Dendritic cell treated with granulocyte-macrophage colony-stimulating factor and Interleukin-4, amounts not matched to agents 40 ng/mL and 50 ng/mL, for 4 days (primary cell): ENCODE measurements around the gene TMEM255B.

Experiments used
- H3K27ac Mint-ChIP-seq: one replicate; pipeline ENCODE4 v1.8.0; 2022; ENCODE audit warnings: mild to moderate bottlenecking, mixed read lengths
- H3K27me3 Mint-ChIP-seq: one replicate; pipeline ENCODE4 v1.8.0; 2022; ENCODE audit warnings: mild to moderate bottlenecking, mixed read lengths
- H3K36me3 Mint-ChIP-seq: one replicate; pipeline ENCODE4 v1.8.0; 2022; ENCODE audit warnings: low read depth, mixed read lengths
- H3K4me1 Mint-ChIP-seq: one replicate; pipeline ENCODE4 v1.8.0; 2022; ENCODE audit warnings: low read depth, mixed read lengths
- H3K4me3 Mint-ChIP-seq: one replicate; pipeline ENCODE4 v1.8.0; 2022; ENCODE audit warnings: mild to moderate bottlenecking, moderate library complexity, mixed read lengths
- H3K9me3 Mint-ChIP-seq: one replicate; pipeline ENCODE4 v1.8.0; 2022; ENCODE audit warnings: mixed read lengths
- intact Hi-C: fragments of 100-400 bp; cut with micrococcal nuclease; formaldehyde crosslinking; loops from one replicate; pipeline ENCODE4 v1.15.0; 2022

TMEM255B gene

DNA sequence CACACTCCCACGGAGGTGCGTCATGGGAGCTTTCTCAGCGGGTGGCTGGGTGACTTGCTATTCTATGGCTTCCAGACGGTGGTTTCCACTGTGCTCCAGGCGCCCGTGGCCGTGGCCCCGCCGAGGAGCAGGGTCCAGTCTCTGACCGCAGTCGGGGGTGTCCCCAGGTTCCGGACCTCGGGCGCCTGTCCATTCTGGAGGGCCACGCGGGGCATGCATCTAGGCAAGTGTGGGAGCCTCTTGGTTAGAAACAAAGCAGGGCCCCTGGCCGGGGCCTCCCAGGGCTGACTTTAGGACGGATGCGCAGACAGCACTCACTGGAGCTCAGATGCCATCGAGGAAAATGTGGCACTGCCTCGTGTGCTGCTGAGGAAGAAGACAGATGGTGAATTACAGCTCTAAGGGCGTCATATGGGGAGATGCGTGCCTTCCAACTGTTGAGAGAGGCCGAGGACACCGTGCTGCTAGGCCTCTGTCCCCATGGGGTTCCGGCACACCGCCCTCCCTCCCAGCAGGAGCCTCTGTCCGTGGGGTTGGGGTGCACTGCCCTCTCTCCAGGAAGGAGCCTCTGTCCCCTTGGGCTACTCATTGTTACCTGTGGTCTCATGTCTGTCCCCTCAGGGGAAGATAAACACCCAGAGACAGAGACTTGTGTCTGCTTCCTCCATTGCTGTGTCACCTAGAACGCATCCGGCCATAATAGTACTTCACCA lies 38.1 kb downstream of the TMEM255B start:
- H3K27ac Mint-ChIP-seq: no peak overlapping the region
- H3K4me3 Mint-ChIP-seq: no peak overlapping the region
- H3K9me3 Mint-ChIP-seq: no peaks in the 10 kb centered on the region
- H3K4me1 Mint-ChIP-seq: no peaks in the 10 kb centered on the region
- intact Hi-C loops: no loop called here
- no peaks in the 10 kb centered on the region for H3K36me3 Mint-ChIP-seq
- peaks cover 1% of the 10 kb centered on the region for H3K27me3 Mint-ChIP-seq

DNA sequence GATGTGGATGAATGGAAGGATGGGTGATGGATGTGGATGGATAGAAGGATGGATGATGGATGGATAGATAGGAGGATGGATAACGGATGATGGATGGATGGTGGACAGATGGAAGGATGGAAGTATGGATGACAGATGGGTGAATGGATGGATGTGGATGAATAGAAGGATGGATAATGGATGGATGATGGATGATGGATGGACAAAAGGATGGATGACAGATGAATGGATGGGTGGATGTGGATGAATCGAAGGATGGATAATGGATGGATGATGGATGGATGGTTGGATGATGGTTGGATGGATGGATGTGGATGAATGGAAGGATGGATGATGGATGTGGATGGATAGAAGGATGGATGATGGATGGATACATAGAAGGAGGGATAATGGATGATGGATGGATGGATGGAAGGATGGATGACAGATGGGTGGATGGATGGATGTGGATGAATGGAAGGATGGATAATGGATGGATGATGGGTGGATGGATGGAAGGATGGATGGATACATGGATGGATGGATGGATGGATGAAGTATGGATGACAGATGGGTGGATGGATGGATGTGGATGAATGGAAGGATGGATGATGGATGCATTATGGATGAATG lies 39.3 kb downstream of the TMEM255B start:
- Mint-ChIP-seq H3K4me3 (no peak overlapping the region), H3K4me1 (no peaks in the 10 kb centered on the region), H3K27ac (no peak overlapping the region), H3K9me3 (no peaks in the 10 kb centered on the region), H3K27me3 (peaks cover 5% of the 10 kb centered on the region), H3K36me3 (no peaks in the 10 kb centered on the region)
- intact Hi-C loops: no loop called here

DNA sequence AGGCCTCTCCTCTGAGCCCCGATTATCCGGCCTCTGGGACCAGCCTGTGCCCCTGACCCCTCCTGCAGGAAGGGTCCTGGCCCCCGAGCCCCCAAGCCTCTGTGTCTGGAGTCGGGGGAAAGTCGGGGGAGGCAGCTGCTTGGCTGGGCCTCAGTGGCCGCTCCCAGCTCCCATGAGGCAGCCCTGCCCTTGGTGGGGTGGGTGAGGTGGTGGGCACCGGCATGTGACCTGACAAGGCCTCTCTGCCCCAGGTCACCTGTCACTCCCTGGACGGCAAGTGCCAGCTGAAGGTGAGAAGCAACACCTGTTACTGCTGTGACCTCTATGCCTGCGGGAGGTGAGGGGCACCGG lies 41.5 kb downstream of the TMEM255B start:
- intact Hi-C loops: no loop called here
- Mint-ChIP-seq H3K4me1 (no peaks in the 10 kb centered on the region), H3K27me3 (peaks cover 11% of the 10 kb centered on the region), H3K4me3 (no peak overlapping the region), H3K9me3 (peaks cover 2% of the 10 kb centered on the region), H3K36me3 (no peaks in the 10 kb centered on the region), H3K27ac (no peak overlapping the region)

DNA sequence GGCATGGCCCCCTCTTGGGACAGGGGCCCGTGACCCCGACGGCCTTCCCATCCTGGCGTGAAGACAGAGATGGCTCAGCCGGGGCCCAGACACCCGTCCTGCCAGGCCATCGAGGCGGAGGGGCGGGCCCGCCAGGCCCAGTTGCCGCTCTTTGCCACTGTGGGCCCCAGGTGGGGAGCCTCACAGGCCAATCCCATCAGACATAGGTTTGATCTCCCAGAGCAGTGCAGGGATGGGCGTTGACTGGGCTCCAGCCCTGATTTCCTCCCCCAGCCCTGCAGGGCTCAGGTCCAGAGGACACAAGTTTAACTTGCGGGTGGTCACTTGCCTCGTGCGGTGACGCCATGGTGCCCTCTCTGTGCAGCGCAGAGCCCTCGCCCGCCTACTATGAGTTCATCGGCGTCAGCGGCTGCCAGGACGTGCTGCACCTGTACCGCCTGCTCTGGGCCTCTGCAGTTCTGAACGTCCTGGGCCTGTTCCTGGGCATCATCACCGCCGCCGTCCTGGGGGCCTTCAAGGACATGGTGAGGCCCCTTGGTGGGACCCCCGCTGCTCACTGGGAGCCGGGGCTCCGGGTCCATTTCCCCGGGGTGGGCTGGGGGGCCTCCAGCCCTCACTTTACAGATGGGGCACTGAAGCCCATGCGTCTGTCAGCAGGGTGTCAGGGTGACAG lies 42.4 kb downstream of the TMEM255B start:
- Mint-ChIP-seq H3K27ac (no peak overlapping the region), H3K36me3 (no peaks in the 10 kb centered on the region), H3K4me1 (no peaks in the 10 kb centered on the region), H3K27me3 (peaks cover 11% of the 10 kb centered on the region), H3K9me3 (peaks cover 11% of the 10 kb centered on the region), H3K4me3 (no peak overlapping the region)
- intact Hi-C loops: no loop called here

DNA sequence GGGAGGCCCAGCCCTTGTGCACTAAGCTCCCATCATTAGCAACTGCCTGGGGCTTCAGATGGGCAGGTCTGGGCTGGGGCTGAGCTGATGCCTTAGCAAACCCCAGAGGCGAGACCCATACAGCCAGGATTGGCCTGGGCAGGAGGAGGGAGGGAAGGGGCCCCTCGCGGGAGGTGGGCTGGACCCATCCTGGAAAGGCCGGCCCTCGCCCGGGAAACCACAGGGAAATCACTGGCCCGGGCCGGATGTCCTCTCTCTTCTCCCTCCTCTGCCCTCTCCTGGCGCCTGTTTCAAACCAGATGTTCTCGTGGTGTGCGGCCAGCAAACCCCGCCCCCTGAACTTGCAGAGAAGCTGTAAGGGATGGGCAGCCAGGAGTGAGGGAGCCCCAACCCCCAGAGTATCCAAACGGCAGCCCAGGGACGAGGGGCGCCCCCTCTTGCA lies 43.1 kb downstream of the TMEM255B start:
- no peaks in the 10 kb centered on the region for H3K4me1 Mint-ChIP-seq
- no peak overlapping the region for H3K27ac Mint-ChIP-seq
- no peaks in the 10 kb centered on the region for H3K36me3 Mint-ChIP-seq
- peaks cover 11% of the 10 kb centered on the region for H3K9me3 Mint-ChIP-seq
- H3K27me3 Mint-ChIP-seq: peaks cover 10% of the 10 kb centered on the region
- intact Hi-C loops: no loop called here
- no peak overlapping the region for H3K4me3 Mint-ChIP-seq

DNA sequence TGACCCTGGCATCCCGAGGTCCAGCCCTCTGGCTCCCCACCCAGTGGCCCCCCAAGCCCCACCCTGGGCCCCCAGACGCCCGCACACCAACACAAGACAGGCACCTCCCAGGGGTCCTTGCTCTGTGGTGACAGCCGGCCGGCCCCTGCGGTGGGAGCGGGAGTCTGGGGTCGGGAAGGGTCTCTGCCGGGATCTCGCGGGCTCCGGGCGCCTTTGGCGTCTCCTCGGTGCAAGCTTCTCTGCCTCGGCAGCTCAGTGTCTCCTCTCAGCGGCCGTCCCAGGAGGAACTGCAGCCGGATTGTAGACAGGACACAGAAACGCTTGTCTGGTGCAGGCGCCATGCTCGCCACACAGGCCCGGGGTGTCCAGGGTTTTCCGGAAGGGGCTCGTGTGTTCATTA lies 43.7 kb downstream of the TMEM255B start:
- H3K36me3 Mint-ChIP-seq: no peaks in the 10 kb centered on the region
- peaks cover 9% of the 10 kb centered on the region for H3K27me3 Mint-ChIP-seq
- intact Hi-C loops: no loop called here
- H3K9me3 Mint-ChIP-seq: peaks cover 14% of the 10 kb centered on the region
- H3K4me3 Mint-ChIP-seq: no peak overlapping the region
- no peak overlapping the region for H3K27ac Mint-ChIP-seq
- H3K4me1 Mint-ChIP-seq: no peaks in the 10 kb centered on the region

DNA sequence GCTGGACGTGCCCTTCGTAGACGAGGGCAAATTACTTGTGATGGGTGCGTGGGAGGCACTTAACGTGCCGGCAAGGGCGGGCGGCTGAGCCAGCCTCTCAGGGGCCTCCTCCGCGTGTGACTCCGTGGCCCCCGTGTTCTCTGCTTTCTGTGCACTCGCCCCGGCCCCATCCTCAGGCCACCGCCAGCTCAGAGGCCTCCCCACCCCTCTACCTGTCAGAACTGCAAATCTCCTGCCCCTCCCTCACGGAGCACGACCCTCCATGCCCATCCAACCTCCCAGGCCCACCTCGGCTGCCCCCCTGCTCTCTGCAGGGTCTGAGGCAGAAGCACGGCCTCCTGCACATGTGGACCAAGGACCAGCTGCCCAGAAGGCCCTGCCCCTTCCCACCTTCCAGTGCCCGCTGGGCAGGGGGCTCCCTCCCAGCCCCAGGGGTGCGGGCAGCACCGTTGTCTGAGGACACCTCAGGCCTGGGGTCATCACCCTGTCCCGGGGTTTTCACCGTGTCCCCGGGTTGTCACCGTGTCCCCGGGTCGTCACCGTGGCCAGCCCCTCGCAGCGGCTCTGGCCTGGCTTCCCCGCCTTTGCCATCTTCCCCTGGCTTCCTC lies 44.5 kb downstream of the TMEM255B start:
- intact Hi-C loops: no loop called here
- Mint-ChIP-seq H3K36me3 (no peaks in the 10 kb centered on the region), H3K27ac (no peak overlapping the region), H3K27me3 (peaks cover 9% of the 10 kb centered on the region), H3K9me3 (peaks cover 22% of the 10 kb centered on the region), H3K4me3 (no peak overlapping the region), H3K4me1 (no peaks in the 10 kb centered on the region)

DNA sequence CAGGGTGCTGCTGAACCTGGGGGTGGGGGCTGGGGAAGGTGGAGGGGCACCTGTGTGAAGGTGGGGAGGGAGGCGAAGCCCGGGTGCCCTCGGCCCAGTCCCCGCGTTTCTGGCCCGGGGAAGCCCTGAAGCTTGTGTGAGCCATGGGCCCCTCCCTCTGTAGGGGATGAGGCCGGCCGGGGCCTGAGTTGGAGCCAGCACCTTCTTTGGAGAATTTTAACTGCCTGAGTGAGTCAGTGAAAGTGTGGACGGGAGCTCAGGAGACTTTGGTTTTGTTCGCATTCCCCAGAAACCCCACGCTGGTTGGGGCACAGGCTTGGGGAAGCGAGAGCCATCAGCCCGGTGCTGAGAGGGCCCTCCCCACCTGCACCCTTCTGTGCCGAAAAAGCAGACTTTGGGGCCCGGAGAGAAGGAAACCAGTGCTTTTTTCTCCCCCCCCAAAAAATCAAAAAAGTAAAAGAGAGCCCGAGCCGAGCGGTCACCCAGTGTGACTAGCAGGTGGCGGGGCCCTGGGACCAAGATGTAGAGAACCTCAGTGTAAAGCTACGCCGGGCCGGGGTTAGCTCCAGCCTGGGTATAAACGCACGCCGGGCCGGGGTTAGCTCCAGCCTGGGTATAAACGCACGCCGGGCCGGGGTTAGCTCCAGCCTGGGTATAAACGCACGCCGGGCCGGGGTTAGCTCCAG lies 45.1 kb downstream of the TMEM255B start:
- H3K27me3 Mint-ChIP-seq: peaks cover 9% of the 10 kb centered on the region
- no peak overlapping the region for H3K4me3 Mint-ChIP-seq
- no peaks in the 10 kb centered on the region for H3K36me3 Mint-ChIP-seq
- intact Hi-C loops: no loop called here
- H3K4me1 Mint-ChIP-seq: no peaks in the 10 kb centered on the region
- no peak overlapping the region for H3K27ac Mint-ChIP-seq
- peaks cover 28% of the 10 kb centered on the region for H3K9me3 Mint-ChIP-seq

DNA sequence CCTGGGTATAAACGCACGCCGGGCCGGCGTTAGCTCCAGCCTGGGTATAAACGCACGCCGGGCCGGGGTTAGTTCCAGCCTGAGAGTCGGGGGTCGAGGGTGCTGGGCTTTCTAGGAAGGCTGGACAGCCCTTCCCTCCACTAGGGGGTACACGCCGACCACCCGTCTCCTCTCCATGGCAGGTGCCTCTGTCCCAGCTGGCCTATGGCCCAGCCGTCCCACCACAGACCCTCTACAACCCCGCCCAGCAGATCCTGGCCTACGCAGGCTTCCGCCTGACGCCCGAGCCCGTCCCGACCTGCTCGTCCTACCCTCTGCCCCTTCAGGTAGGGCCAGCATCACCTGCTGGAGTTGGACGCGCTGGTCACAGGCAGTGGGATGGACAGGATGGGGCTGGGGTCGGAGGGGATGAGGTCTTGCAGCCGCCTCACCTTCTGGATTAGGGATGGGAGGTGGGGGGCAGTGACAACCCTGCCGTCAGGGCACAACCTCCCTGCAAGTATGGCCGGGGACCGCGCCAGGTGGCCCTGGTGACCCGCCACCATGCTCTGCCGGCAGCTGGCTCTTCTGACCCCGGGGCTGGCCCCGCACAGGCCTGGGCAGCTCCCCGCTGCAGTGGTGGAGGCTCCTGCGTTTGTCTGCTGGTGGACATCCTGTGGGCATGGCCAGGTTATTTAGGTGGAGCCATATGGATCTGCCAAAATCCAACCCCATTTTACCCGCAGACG lies 45.8 kb downstream of the TMEM255B start:
- H3K9me3 Mint-ChIP-seq: peaks cover 35% of the 10 kb centered on the region
- intact Hi-C loops: no loop called here
- no peaks in the 10 kb centered on the region for H3K36me3 Mint-ChIP-seq
- no peaks in the 10 kb centered on the region for H3K4me1 Mint-ChIP-seq
- H3K4me3 Mint-ChIP-seq: no peak overlapping the region
- no peak overlapping the region for H3K27ac Mint-ChIP-seq
- peaks cover 9% of the 10 kb centered on the region for H3K27me3 Mint-ChIP-seq

DNA sequence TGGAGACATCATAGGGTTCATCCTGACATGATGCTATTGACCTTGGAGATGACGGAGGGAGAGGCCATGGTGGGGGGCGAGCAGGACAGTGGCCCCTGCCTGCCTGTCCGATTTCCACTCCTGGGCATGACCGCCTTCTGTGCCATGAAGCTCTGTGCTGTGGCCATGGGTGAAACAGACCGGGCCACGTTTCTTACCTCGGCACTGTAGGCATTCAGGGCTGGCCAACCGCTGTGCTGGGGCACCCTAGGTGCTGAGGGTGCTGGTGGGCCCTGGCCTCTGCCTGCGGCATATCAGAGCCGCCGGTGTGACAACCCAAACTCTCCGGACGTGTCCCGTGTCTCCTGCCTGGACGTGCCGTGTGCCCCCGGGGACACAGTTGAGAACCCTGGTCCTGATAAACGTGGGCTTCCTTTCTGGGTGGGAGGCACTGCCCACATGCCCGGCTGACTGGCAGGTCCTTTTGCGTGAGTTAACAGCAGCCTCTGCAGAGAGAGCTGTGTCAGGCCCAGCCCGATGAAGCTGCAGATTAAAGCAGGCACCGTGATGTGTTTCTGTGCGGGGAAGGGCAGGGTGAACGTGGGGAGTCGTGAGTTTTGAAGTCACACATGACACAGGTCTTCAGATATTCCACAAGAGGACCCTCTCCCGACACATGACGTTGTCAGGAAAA lies 46.5 kb downstream of the TMEM255B start:
- Mint-ChIP-seq H3K27me3 (peaks cover 9% of the 10 kb centered on the region), H3K27ac (no peak overlapping the region), H3K4me3 (no peak overlapping the region), H3K9me3 (peaks cover 42% of the 10 kb centered on the region), H3K36me3 (no peaks in the 10 kb centered on the region), H3K4me1 (no peaks in the 10 kb centered on the region)
- intact Hi-C loops: no loop called here

DNA sequence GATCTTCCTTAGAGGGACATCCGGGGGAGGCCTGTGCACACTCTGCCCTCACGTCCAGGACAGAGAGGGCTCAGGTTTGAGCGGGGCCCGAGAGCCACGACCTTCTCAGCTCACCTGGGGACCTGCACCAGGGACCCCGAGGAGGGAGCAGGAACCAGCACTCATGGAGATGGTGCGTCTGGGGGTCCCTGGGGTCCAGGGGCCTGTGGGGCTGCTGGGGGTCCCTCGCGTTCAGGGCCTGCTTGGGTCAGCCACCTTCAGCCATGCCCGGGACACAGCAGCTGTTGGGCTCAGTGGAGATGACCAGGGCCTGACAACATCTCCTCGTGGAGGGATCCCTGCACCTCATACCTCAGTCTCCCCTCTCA lies 47.1 kb downstream of the TMEM255B start:
- Mint-ChIP-seq H3K27me3 (peaks cover 9% of the 10 kb centered on the region), H3K4me3 (no peak overlapping the region), H3K36me3 (no peaks in the 10 kb centered on the region), H3K4me1 (no peaks in the 10 kb centered on the region), H3K9me3 (peaks cover 45% of the 10 kb centered on the region), H3K27ac (no peak overlapping the region)
- intact Hi-C loops: no loop called here

DNA sequence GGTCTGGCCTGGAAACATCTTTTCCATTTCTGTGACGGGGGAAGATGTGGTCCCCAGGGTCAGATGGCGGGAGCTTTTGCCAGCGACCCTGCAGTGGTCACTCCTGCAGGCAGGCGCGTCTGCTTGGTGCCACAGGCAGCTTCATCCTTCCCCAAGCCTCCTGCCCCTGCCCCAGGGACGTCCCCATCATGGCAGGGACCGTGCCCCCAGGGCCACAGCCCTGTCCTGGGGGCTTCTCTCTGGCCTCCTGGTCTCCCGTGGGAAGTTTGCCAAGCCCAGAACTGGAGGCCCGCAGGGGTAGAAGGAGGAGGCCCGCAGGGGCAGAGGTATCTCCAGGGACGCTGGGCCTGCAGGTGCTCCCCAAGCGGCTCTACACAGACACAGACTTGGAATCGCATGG lies 47.5 kb downstream of the TMEM255B start:
- Mint-ChIP-seq H3K4me1 (no peaks in the 10 kb centered on the region), H3K9me3 (peaks cover 45% of the 10 kb centered on the region), H3K4me3 (no peak overlapping the region), H3K27me3 (peaks cover 9% of the 10 kb centered on the region), H3K36me3 (no peaks in the 10 kb centered on the region), H3K27ac (no peak overlapping the region)
- intact Hi-C loops: no loop called here
